Activated naive CD8-positive, alpha-beta T cell treated with anti-CD3 and anti-CD28 coated beads, Interleukin-2, amount 50 U/mL, for 24 hours (primary cell): ENCODE results near the gene TAAR1.
"Not testable (repeated sequence)": the region's sequence is repeated elsewhere in the genome, so short reads cannot be mapped to it uniquely, and the experiment has no call there.

Experiments
- ATAC-seq: fragments of 150-1000 bp; cut with Tn5 transposase; one replicate; pipeline ENCODE4 v1.10.0; 2021
- DNase-seq: peaks from one replicate; pipeline ENCODE4 v3.0.0; 2021
- H3K27ac Mint-ChIP-seq: one replicate; pipeline ENCODE4 v1.8.0; 2021; ENCODE audit warnings: mild to moderate bottlenecking, mixed read lengths
- H3K27me3 Mint-ChIP-seq: one replicate; pipeline ENCODE4 v1.8.0; 2021; ENCODE audit warnings: mixed read lengths
- H3K36me3 Mint-ChIP-seq: one replicate; pipeline ENCODE4 v1.8.0; 2021; ENCODE audit warnings: low read depth, mixed read lengths
- H3K4me1 Mint-ChIP-seq: one replicate; pipeline ENCODE4 v1.8.0; 2021; ENCODE audit warnings: mixed read lengths
- H3K4me3 Mint-ChIP-seq: one replicate; pipeline ENCODE4 v1.8.0; 2021; ENCODE audit warnings: mild to moderate bottlenecking, moderate library complexity, mixed read lengths
- H3K9me3 Mint-ChIP-seq: one replicate; pipeline ENCODE4 v1.8.0; 2021; ENCODE audit warnings: mixed read lengths

TAAR1 gene, protein sequence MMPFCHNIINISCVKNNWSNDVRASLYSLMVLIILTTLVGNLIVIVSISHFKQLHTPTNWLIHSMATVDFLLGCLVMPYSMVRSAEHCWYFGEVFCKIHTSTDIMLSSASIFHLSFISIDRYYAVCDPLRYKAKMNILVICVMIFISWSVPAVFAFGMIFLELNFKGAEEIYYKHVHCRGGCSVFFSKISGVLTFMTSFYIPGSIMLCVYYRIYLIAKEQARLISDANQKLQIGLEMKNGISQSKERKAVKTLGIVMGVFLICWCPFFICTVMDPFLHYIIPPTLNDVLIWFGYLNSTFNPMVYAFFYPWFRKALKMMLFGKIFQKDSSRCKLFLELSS

DNA sequence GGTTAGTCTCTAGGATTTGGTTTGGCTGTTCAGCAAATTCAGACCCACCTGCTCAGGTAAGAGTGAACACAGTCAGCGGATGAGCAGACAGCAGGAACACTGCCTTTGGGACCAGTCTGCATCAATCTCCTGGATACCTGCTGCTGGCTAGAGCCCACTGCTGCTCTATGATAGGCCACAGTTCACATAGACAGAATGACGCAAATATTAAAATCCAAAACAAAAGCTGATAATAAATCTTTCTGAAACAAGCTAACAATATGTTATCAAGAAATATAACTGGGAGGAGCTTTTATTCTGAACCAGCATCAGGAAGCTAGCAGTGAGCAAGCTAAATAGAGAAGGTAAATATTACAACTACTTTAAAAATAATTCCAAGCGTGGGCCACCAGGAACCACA lies at the start of gene TAAR1:
Gene TAAR1 (minus strand): TSS at position 101 of the 400 bp plus-strand sequence. CDS start 13,179 bp downstream, outside the sequence.
- no peaks in the 10 kb centered on the region for H3K36me3 Mint-ChIP-seq
- no peak within 1 kb of the TSS for H3K27ac Mint-ChIP-seq
- no peaks in the 10 kb centered on the region for H3K9me3 Mint-ChIP-seq
- H3K27me3 Mint-ChIP-seq: no peaks in the 10 kb centered on the region
- ATAC-seq: no peak
- no peaks in the 10 kb centered on the region for H3K4me1 Mint-ChIP-seq
- no peak for DNase-seq
- H3K4me3 Mint-ChIP-seq: no peak within 1 kb of the TSS

GRCh38 chr6:132708771-132709170 lies 49.8 kb upstream of the TAAR1 start:
- peaks cover 14% of the 10 kb centered on the region for H3K27me3 Mint-ChIP-seq
- no peak for ATAC-seq
- no peaks in the 10 kb centered on the region for H3K36me3 Mint-ChIP-seq

DNA sequence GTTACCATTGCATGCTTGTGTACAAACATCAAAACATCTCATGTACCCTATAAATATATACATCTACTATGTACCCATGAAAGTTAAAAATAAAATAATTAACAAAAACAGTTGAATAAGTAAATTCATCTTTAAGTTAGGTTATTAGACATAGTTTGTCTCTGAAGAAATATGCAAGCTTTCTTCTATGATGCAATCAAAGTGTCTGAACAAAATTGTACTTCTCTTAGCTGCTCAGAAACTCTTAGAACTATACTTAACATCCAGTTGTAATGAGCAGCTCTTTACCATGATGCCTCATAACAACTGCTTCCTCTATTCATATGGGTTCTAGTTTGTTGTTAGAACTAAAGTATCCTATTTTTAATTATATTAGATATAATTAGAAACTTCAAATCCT lies 49.0 kb upstream of the TAAR1 start:
- Mint-ChIP-seq H3K9me3 (peaks cover 6% of the 10 kb centered on the region), H3K4me3 (no peak overlapping the region), H3K36me3 (no peaks in the 10 kb centered on the region), H3K27ac (no peak overlapping the region), H3K27me3 (peaks cover 18% of the 10 kb centered on the region), H3K4me1 (no peaks in the 10 kb centered on the region)
- DNase-seq (no peak), ATAC-seq (no peak)

More at GRCh38 chr6:132708771-132709170, 49.8 kb upstream of the TAAR1 start:
- Mint-ChIP-seq H3K4me3 (no peak overlapping the region), H3K27ac (no peak overlapping the region), H3K9me3 (peaks cover 6% of the 10 kb centered on the region), H3K4me1 (peaks cover 2% of the 10 kb centered on the region)
- no peak for DNase-seq

- not testable (repeated sequence) for DNase-seq, H3K4me3 Mint-ChIP-seq, ATAC-seq, H3K9me3 Mint-ChIP-seq, H3K36me3 Mint-ChIP-seq, H3K4me1 Mint-ChIP-seq, H3K27ac Mint-ChIP-seq
- peaks cover 18% of the 10 kb centered on the region for H3K27me3 Mint-ChIP-seq
Measured at GRCh38 chr6:132706756-132707155, 47.8 kb upstream of the TAAR1 start.

GRCh38 chr6:132703936-132704335 lies 45.0 kb upstream of the TAAR1 start:
- DNase-seq: no peak
- Mint-ChIP-seq H3K27ac (no peak overlapping the region), H3K9me3 (peaks cover 6% of the 10 kb centered on the region), H3K4me3 (no peak overlapping the region), H3K4me1 (no peaks in the 10 kb centered on the region), H3K27me3 (peaks cover 22% of the 10 kb centered on the region), H3K36me3 (no peaks in the 10 kb centered on the region)
- ATAC-seq: no peak

DNA sequence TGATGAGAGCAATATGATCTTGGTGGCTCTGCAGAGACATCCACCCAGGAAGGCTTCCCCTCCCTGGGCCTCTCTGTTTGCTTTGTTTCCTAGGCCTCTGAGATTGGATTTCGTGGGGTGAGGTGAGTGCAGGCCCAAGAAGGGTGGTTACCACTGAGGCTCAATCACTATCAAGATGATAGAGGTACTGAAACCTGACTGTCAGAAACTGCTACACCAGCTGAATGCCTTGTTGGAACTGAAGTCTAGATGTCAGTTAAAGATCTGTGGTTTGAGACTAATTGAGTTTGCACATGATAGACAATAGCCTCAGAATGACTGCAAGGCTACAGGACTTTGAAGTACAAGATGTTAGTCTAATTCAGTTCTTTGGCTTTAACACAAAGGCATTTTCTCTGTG lies 39.6 kb upstream of the TAAR1 start:
- peaks cover 11% of the 10 kb centered on the region for H3K9me3 Mint-ChIP-seq

DNA sequence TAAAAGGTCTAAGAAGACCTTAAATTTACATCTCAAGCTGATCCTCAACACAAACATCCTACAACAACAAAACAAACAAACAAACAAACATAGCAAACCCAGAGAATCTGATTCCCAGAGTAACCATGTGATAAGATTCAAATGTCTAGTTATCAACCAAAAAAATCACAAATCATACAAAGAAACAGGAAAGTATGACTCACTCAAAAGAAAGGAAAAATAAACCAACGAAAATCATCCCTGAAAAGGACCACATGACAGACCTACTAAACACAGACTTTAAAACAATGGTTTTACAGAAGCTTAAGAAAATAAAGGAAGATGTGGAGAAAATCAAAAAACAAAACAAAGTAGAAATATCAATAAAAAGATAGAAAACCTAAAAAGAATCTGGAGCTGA lies 36.8 kb upstream of the TAAR1 start:
- no peaks in the 10 kb centered on the region for H3K4me1 Mint-ChIP-seq
- peaks cover 11% of the 10 kb centered on the region for H3K9me3 Mint-ChIP-seq
- ATAC-seq (no peak), DNase-seq (no peak)
- peaks cover 5% of the 10 kb centered on the region for H3K36me3 Mint-ChIP-seq
- H3K4me3 Mint-ChIP-seq: no peak overlapping the region
- no peak overlapping the region for H3K27ac Mint-ChIP-seq
- H3K27me3 Mint-ChIP-seq: peaks cover 4% of the 10 kb centered on the region

More for the DNA sequence above, 39.6 kb upstream of the TAAR1 start:
- no peak overlapping the region for H3K27ac Mint-ChIP-seq
- H3K36me3 Mint-ChIP-seq: peaks cover 5% of the 10 kb centered on the region
- ATAC-seq: no peak
- H3K4me3 Mint-ChIP-seq: no peak overlapping the region
- H3K4me1 Mint-ChIP-seq: no peaks in the 10 kb centered on the region
- no peak for DNase-seq
- peaks cover 12% of the 10 kb centered on the region for H3K27me3 Mint-ChIP-seq

GRCh38 chr6:132693478-132693877 lies 34.5 kb upstream of the TAAR1 start:
- H3K9me3 Mint-ChIP-seq: peaks cover 11% of the 10 kb centered on the region
- no peak for DNase-seq
- H3K36me3 Mint-ChIP-seq: peaks cover 5% of the 10 kb centered on the region
- no peak overlapping the region for H3K27ac Mint-ChIP-seq
- H3K27me3 Mint-ChIP-seq: peaks cover 19% of the 10 kb centered on the region
- H3K4me3 Mint-ChIP-seq: no peak overlapping the region
- H3K4me1 Mint-ChIP-seq: no peaks in the 10 kb centered on the region
- ATAC-seq: no peak

GRCh38 chr6:132690678-132691077 lies 31.7 kb upstream of the TAAR1 start:
- peaks cover 2% of the 10 kb centered on the region for H3K9me3 Mint-ChIP-seq
- peaks cover under 1% of the 10 kb centered on the region for H3K36me3 Mint-ChIP-seq
- DNase-seq: no peak
- ATAC-seq: no peak
- no peaks in the 10 kb centered on the region for H3K4me1 Mint-ChIP-seq
- peaks cover 28% of the 10 kb centered on the region for H3K27me3 Mint-ChIP-seq
- H3K4me3 Mint-ChIP-seq: no peak overlapping the region
- H3K27ac Mint-ChIP-seq: no peak overlapping the region

DNA sequence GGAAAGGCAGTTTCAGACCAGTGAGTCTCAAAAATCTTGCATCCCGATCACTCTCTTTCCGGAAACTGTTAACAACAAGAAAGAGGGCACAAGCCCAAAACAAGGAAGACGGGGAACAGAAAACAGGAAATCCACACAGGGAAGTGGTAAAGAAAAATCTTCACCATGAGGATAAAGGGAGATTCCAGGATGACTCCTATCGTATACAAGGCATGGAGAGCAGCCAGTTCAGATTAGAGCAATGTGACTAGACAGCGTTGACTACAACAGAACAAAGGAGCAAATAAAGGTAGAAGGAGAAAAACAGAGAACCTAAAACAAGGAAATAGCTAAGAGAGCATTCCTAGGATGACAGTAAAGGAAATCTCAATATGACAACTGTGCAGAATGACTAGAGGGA lies 28.3 kb upstream of the TAAR1 start:
- ATAC-seq (no peak), DNase-seq (no peak)
- Mint-ChIP-seq H3K27me3 (peaks cover 28% of the 10 kb centered on the region), H3K9me3 (no peaks in the 10 kb centered on the region), H3K36me3 (no peaks in the 10 kb centered on the region), H3K4me1 (no peaks in the 10 kb centered on the region), H3K27ac (no peak overlapping the region), H3K4me3 (no peak overlapping the region)

- Mint-ChIP-seq H3K4me1 (no peaks in the 10 kb centered on the region), H3K9me3 (no peaks in the 10 kb centered on the region), H3K36me3 (no peaks in the 10 kb centered on the region), H3K27me3 (peaks cover 28% of the 10 kb centered on the region), H3K27ac (no peak overlapping the region), H3K4me3 (no peak overlapping the region)
- ATAC-seq (no peak), DNase-seq (no peak)
Measured at GRCh38 chr6:132686531-132686930, 27.5 kb upstream of the TAAR1 start.

- no peak overlapping the region for H3K27ac Mint-ChIP-seq
Measured at GRCh38 chr6:132685009-132685408, 26.0 kb upstream of the TAAR1 start.

DNA sequence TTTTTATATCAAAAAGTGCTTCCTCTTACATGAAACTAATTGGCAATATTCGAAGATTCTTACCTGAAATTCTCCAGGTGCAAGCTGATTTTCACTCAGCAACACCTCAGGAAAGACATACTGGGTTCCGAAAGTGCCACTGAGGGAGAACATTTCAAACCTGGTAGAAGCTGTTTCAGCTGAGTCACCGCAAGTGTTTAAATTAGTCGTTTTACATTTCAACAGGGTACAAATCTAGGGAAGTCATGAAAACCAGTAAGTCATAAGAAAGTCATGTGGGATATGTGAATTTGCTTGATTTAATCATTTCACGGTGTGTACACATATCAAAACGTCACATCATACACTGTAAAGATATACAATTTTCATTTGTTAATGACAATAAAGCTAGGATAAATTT lies 25.3 kb upstream of the TAAR1 start:
- ATAC-seq: no peak
- Mint-ChIP-seq H3K4me1 (no peaks in the 10 kb centered on the region), H3K27ac (no peak overlapping the region), H3K4me3 (no peak overlapping the region), H3K36me3 (no peaks in the 10 kb centered on the region), H3K27me3 (peaks cover 19% of the 10 kb centered on the region), H3K9me3 (no peaks in the 10 kb centered on the region)
- no peak for DNase-seq

More at GRCh38 chr6:132685009-132685408, 26.0 kb upstream of the TAAR1 start:
- H3K4me3 Mint-ChIP-seq: no peak overlapping the region
- H3K4me1 Mint-ChIP-seq: no peaks in the 10 kb centered on the region
- DNase-seq: no peak
- no peak for ATAC-seq
- H3K9me3 Mint-ChIP-seq: no peaks in the 10 kb centered on the region
- H3K36me3 Mint-ChIP-seq: no peaks in the 10 kb centered on the region
- peaks cover 23% of the 10 kb centered on the region for H3K27me3 Mint-ChIP-seq

DNA sequence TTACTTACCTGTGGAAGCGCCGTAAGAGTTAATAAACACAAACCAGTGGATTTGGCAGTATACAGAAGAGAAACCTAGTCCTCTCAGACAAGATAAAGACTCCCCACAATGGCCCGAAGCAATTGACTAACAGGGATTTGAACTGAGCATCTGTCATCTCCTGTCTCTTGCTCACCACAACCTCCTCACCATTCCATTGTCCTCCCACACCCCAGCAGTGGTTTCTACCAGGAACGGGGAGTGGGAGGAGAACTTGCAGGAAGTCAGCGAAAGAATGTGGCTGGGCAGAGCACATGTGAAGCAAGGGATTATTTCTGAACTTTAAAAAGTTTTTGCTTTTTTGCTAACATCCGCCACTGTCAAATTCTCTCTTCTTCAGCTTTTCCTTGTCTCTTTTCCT lies 24.6 kb upstream of the TAAR1 start:
- ATAC-seq: no peak
- Mint-ChIP-seq H3K4me1 (no peaks in the 10 kb centered on the region), H3K27ac (no peak overlapping the region), H3K4me3 (no peak overlapping the region), H3K36me3 (no peaks in the 10 kb centered on the region), H3K27me3 (peaks cover 18% of the 10 kb centered on the region), H3K9me3 (no peaks in the 10 kb centered on the region)
- no peak for DNase-seq

DNA sequence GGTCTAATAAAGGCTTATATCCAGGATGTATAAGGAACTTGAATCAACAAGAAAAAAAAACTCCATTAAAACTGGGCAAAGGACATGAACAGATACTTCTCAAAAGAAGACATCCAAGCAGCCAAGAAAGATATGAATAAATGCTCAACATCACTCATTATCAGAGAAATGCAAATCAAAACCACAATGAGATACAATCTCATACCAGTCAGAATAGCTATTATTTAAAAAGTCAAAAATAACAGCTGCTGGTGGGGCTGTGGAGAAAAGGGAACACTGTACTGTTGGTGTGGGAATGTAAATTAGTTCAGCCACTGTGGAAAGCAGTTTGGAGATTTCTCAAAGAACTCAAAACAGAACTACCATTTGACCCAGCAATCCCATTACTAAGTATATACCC lies 20.1 kb upstream of the TAAR1 start:
- H3K4me1 Mint-ChIP-seq, H3K9me3 Mint-ChIP-seq, DNase-seq, H3K36me3 Mint-ChIP-seq, H3K4me3 Mint-ChIP-seq, ATAC-seq, H3K27ac Mint-ChIP-seq, H3K27me3 Mint-ChIP-seq: not testable (repeated sequence)

DNA sequence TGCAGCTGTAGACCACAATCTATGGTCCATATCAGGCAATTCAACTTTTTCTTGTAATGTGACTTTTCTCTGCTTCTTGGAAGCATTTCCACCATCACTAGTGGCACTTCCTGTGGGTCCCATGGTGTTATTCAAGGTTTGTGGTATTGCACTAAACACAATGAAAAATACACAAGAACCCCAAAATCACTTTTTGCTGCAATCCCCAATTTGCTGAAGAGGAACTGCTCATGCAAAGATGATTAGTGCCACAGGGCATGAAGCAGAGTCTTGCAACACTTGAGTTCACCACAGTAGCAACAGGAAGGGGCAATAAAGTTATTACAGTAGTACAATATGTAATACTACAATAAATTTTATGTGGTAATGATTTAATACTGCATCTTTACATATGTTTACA lies 16.8 kb upstream of the TAAR1 start:
- no peaks in the 10 kb centered on the region for H3K9me3 Mint-ChIP-seq
- no peak overlapping the region for H3K27ac Mint-ChIP-seq
- H3K27me3 Mint-ChIP-seq: peaks cover 8% of the 10 kb centered on the region
- DNase-seq (no peak), ATAC-seq (no peak)
- H3K4me3 Mint-ChIP-seq: no peak overlapping the region
- no peaks in the 10 kb centered on the region for H3K4me1 Mint-ChIP-seq
- no peaks in the 10 kb centered on the region for H3K36me3 Mint-ChIP-seq
